ENCODE measurements around the gene SH3PXD2A.
"Not testable (repeated sequence)": the region's sequence is repeated elsewhere in the genome, so short reads cannot be mapped to it uniquely, and the experiment has no call there.

The SH3PXD2A gene

DNA sequence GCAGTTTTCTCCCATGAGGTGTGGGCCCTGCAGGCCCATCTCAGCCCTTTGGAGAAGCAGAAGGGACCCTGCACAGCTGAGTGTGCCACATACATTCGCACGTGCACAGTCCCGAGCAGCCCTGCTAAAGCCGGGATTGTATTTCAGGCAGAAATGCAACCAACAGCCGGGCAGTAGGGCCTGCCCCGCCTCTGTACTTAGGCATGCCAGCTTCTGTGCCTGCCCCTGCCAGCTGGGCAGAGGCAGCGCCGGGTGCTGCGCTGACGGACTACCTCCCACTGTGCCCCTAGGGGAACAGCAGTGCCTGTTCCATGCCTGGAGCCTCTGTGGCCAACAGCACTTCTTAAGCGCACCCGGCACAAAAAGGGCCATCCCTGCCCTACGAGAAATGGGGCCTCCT is 191.6 kb downstream of the SH3PXD2A start:
- DNase-seq: no peak

DNA sequence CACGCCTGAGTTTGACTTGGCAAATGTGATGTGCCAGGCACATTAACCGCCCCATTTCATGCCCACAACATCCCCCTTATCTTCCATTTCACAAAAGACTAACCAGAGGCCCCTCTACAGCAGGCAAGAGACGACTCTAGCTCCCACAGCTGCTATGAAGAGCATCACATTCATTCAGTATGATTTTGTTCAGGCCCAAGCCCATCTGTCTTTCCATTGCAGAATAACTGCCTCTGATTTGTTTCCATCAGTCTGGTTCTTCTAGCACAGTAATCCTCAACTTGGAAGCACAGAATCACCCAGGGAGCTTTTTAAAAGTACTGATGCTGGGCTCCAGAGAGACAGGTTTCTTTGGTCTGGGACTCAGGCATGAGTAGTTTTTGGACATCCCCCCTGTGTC is 192.1 kb downstream of the SH3PXD2A start:
- DNase-seq: no peak

DNA sequence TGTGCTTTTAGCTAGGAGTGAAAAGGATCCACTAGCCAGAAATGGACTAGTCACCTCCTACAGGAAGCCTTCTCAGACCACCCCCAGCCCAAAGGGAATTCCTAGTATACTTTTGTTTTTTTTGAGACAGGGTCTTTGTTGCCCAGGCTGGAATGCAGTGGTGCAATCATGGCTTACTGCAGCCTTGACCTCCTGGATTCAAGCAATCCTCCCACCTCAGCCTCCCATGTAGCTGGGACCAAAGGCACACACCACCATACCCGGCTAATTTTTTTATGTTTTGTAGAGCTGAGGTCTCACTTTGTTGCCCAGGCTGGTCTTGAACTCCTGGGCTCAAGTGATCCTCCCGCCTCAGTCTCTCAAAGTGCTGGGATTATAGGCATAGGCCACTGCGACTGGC is 192.7 kb downstream of the SH3PXD2A start:
- not testable (repeated sequence) for DNase-seq

DNA sequence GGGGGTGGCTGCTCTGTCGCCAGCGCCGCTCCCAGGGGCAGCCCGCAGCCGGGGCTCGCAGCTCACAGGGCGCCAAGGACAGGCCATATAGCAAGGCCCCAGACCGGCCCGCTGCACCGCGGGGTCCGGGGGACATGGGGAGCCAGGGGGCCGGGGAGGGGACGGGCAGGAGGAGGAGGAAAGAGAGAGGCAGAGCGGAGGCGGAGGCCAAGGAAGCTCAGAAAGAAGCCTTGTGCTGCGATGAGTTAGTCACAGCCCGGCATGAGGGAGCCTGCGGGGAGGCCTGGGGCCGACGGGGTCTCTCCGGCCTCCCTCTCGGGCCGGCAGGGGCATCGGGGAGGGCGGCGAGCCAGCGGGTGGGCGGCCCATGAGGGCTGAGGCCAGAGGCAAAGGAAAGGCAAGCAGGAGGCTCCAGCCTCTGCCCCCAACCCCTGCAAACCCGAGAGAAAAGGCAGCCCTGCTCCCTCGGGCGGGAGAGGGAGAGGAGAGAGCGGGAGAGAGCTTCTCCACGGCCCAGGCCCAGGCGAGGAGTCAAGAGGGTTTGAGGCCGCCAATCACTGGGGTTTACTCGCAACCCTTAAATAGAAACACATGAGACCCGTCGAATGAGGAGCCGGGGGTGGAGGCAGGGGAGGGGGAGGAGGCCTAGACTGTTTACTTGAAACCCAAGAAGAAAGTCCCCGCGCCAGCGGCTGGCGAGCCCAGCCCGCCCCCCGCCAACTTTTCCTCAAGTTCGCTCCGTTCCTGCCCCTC is 194.0 kb downstream of the SH3PXD2A start:
- peak; percentile 82 for DNase-seq

DNA sequence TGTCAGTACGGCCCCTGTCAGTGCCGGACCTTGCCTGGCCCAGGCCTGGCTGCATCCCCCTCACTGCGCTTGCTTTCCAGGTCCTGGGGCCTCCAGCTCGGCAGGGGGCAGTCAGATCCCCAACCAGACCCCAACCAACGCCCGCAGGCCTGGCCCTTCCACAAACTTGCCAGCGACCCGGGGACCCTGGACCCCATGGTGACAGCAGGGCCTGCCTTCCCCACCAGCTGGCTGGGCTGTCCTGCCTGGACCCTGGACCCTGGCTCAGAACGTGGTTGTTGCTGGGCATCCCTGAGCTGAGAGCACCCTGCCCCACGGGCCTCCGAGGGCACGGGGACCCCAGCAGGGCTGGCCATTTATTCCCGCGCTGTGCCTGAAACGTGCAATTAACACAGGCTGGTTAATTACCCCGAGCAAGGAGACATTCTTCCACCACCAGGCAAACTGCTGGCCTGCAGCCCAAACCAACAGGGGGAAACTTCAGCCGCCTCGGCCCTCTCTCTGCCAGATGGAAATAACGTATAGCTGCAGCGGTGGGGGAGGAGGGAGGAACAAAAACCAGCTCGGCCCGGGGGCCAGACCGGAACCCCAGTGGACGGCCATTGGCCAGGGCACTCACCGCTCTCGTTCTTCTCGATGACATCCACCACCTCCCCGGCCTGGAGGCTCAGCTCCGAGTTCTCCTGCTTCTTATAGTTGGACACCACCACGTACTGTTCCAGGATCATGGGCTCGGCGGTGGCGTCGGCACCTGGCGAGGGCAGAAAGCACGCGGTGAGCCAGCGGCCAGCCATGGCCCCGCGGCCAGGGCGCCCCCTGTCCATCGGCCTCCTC is 194.8 kb downstream of the SH3PXD2A start:
- peak; percentile 81 for DNase-seq

DNA sequence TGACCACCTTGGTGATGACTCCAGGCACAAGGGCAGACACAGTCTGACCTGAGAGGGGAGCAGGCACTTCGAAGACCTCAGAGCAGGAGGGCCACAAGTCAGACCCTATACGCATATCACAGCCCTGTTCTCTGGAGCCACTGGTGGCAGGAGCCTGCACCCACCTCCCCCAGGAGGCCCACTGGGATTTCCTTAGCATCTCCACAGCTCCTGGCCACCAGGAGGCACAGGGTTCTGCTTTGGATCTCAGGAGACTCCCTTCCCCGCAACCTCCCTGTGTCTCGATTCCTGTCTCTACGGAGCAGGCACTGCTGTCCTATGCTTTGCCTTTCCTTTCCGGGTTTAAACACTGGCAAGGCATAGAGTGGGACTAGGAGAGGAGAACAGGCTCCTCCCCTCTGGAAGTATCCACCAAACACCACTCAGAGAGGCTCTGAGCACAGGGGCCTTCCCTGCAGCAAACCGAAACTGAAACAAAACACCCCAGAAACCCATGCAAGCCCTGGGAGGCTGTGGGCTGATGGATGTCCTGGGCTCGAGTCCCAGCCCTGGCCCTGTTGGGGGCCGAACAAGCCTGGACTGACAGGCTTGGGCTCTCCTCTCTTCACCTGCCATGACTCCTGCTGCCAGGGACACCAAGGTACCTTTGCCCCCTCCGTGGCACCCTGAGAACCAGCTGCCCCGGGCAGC is 195.6 kb downstream of the SH3PXD2A start:
- DNase-seq: no peak

DNA sequence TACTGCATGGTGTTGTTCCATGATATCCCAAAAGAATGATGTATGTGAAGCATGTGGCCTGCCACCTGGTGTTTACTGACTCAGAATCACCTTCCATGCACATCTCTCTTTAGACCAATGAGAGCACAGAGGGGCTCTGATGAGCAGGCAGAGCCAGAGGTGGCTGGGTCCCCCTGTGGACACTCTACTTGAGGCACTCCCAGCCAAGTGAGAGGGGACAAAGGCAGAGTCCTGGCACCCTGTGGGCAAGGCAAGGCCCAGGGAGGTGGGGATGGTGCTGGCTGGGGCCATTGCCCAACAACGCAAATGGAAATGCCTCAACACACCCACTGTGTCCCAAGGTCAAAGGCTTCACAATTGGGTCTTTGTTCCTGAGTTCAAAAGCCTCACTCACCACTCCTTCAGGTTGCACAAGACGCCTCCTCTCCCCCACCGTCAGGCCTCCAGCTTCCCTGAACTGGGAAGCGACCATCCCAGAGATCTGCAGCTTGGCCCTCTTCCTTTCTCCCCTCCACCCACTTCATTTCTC is 197.3 kb downstream of the SH3PXD2A start:
- no peak for DNase-seq

DNA sequence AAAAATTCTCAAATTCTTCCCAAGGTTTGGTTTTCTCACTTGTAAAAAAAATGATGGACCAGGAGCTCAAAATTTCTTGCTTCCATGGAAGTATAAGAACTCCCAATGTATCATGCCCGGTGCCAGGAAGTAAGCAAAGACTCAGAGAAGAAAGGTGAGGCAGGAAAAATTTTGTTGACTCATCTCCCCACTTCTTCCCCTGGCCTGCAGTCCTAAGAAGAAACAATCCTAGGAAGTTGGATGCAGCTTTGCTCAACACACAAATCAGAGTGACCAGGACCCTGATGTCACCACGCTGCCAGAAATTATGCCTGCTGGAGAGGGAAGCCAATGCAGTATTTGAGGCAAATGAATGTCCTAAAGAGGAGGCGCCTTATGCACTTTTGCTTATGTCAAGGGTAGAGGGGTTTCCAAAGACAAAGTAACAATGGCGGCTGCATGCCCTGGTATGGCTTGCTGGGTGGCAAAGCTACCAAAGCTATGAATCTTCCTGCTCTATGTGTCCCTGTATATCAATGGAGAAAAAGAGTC is 198.2 kb downstream of the SH3PXD2A start:
- DNase-seq: no peak

DNA sequence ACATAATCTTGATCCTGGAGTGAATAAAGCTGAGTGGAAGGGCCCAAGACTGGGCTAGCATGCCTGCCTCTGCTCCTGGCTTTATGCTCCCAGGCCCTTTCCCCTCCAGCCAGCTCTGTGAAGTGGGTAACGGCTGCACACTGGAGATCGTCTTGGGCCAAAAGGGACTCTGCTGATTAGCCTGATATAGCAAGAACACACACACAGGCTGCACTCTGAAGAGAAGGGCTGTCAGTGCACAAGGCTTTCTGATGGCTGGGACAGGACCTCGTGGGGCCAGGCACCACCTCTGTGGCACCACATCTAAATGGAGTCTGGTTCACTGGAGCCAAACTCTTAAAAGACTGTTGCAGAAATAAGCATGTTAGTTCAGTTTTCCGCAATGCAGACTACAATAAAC is 200.5 kb downstream of the SH3PXD2A start:
- DNase-seq: no peak

DNA sequence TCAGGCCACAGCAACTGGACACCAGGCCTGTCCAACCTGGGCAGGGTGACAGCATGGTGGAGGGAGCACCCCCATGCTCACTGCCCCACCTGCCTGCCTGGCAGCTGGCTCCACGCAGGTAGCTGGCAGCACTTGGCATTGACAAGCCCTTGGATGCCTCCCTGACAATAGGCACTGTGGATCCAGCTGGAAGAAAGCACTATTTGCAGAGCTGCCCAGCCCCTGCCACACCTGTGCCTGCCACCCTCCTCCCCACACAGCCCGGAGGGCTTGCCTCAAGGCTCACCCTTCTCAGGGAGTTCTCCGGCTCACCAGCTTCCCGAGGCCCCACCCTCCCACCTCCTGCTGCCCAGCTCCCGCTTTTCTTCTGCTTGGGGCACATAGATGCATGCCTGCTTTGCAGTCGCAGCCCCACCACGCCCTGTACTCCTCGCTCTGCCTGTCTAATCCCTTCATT is 201.8 kb downstream of the SH3PXD2A start:
- DNase-seq: no peak

DNA sequence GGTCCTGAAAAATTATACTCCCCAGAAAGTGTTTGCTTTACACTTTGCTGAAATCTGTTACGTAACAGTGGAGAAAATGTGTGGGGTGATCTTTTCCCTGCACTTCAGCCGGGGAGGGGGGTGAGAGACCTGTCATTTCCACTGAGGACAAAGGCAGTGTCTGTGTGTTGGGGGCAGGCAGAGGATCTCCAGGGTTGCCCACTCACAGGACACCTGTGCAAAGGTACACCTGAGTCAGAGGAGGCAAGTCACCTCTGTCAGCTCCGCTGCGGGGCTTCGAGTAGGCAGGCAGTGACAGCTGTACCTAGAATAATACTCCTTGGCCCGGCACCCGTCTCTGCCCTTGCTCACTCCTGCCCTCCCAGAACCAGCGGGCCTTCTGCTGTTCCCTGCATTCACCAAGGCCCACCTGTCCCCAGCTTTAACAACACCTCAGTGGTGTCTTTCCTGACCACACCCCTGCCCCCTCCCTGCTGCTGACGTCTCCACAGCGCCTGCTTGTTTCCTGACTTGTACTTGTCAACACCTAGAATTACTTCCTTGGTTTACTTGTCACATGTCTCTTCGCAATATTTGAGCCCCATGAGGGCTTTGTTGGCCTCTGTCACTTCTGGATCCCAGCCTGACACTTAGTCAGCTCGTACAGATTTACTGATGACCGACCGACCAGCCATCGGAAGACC is 202.6 kb downstream of the SH3PXD2A start:
- no peak for DNase-seq

DNA sequence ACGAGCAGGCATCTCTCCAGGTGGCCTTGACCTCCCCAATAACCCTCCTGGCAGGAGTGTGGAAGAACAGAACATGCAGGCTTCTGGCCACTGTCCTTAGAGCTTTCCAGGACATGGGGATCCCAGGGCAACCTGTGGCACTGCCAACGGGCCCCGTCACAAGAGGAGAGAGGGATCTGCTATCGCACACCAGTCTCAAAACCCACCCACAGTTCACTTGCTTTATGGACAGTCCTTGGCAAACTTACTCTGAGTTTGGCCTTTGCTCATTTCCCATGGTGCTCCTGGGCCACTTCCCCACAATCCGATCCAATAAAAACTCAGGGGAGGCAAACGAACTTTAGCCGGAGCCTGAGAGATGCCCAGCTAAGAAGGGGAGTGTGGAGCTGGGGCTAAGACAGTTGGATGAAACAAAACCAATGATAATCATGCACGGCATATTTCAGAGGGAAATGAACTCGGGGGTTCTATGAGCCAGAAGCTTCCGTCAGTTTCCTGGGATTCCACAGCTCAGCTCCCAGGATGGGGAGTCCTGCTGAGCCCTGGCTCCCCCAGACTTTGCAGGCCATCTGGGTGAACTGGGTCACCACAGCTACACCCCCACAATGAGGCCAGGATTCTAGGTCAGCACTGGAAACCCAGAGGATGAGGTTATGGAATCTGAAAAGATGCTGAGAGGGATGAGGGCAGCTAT is 203.4 kb downstream of the SH3PXD2A start:
- DNase-seq: no peak

DNA sequence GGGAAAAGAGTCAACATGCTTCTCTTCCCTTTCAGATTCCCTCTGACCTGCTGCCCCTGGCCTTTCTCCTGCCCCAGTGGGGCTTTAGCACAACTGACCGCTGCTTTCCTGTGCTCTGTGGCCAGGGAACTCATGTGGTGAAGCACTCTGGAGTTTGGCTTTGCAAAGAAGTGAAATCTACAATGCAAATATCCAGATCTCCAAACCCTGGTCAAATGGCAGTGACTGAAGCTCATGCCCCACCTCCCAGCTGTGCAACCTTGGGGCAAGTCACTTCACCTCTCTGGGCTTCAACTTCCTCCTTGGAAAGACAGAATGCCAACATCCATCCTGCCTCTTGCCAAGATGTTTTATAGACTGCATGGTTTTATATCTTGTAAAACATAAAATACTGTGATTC is 204.0 kb downstream of the SH3PXD2A start:
- no peak for DNase-seq

DNA sequence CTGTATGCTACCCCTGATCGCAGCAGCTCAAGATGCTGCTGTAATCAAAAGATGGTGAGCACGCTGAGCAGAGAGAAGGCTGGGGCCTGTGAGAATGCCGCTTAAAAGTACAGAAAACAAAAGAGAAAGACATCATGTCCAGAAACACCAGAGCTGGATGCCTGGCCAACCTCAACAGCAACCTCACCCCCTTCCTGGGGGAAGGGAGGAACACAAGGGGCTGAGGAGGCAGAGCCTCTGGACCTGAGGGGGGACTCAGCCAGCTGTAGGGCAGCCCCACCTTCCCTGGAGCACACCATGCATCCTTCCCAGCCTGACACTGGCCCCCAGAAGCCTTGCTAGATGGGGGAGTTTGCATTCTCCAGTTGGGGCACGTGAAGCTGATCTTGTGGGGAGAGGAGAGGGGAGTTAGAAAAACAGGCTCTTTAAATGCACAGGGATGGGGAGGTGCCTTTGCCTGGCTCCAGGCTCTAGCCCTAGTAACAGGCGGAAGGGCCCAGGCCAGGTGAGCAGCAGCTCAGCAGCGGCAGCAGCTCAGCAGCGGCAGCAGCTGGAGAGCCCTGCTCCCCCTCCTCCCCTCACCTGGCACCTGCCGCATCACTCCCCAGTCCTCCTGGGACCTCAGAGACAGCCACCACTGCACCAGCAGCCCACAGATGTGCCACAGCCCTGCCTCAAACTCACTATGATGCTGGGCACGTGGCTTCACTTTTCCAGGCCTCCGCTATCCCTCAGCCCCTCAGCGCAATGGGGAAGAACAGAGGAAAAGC is 205.5 kb downstream of the SH3PXD2A start:
- no peak for DNase-seq

DNA sequence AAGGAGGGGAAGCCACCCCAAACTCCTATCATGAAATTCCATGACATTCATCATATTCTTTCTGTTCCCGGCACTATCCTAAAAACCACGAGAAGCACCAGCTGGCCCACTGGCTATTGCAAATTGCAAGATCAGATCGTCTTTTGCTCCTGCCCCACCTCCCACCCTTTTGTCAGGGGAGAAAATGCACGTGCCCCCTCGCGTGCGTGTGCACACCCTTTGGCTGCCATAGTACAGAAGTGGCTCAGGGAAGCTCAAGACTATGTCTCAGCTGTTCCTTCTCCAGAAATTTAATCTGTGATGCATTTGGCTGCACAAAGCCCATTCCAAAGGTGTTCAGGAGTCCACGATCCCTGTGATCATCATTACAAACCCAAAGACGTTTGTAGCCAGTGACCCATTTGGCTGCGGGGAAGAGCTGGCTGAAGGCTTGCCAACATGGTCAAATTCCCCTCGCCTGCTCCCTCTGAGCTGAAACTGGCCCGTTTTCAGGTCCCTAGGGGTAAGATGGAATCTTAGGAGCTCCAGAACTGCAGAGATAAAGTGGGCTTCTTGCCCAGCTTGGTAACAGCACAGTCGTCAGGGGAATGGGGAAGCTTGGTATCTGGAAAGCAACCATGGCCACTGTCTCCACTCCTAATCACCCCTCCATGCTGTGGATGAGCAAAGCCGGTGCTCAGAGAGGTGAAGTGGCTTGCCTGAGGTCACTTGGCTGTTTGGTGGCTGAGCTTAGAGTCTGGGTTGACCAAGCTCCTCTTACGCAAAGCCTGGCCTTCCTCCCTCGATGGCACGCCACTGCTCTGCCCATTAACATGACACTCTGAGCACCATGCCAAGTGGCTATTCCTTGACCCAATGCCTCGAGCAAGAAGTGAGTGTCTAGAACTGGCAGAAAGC is 206.5 kb downstream of the SH3PXD2A start:
- no peak for DNase-seq

DNA sequence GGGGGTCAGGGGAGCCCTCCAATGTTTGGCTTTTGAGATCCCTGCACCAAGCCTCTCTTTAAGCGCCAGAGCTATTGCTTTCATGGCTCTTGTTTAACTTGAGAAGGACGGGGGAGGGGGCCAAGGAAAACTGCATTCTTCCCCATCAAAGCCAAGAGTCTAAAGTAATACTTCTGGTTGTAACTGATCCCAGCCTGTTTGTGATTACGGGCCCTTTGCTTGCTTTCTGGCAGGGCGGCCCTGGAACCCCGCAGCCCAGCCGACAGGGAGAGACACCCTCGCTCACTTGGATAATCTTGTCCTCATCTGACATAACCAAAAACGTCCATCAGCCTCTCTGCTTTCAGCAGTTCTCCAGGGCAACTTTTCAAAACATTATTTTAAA is 207.1 kb downstream of the SH3PXD2A start:
- DNase-seq: no peak

DNA sequence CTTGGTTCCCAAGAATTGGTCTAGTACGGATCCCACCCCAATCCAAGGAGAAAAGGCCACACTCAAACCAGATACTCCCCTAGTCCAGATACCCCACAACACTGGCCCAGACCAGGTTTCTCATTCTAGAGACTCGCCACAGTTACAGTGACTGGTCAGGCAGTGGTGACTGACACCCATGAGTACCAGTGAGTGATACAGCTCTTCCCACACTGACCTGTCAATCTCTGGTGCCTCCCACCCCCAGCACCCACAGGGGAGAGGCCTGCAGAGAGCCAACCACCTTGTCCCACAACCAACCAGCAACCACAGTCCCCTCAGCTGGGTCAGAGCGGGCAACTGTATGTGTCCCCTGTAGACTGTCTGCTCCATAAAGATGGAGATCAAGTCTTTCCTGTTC is 209.1 kb downstream of the SH3PXD2A start:
- no peak for DNase-seq

DNA sequence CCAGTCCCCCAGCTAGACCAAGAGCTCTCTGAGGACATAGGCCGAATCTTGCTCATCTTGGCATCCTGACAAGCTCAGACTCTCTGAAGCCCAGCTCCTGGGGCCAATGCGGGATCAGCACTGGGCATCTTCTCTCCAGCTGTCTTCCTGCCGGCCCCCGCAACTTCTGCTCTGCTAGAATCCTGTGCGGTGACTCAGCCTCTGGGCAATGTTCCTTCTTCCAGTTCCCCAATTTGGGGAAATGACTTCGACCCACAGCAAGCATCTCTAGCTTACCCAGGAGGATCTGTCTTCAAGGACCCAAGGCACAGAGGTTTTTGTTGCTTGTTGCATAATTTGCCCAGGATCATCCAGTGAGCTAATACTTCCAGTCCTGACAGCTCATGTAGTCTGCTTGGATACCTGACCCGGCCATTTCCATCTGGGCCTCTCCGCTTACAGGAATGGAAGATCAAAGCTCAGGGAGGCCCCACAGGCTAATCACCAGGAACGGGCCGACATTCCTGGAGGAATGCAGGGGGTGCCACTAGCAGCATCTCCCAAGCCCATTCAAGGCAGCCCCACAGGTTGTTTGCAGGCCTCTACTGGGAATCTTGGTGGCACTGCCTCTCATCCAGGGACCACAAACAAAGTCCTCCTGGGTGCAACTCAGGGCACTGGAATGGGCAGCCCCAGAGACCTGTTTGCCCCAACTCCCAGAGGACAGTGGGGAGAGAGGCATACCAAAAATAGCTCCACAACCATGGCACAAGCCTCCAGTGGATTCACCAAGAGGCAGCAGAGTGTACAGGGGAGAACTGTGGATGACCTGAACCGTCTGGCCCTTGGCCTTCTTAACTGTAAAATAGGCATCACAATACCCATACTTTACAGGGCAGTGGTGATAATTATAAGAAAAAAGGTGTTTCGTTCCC is 210.0 kb downstream of the SH3PXD2A start:
- DNase-seq: no peak
